Measurements from ENCODE around the gene DCC.

Gene DCC

GRCh38 chr18:53556450-53556849 lies 1216.5 kb downstream of the DCC start:
- Histone ChIP-seq H3K9me3 (ENCODE audit: severe bottlenecking) (no peaks in the 10 kb centered on the region), H3K36me3 (ENCODE audit: low read depth) (no peaks in the 10 kb centered on the region), H3K27me3 (ENCODE audit: insufficient read depth, poor library complexity, severe bottlenecking) (peaks cover 3% of the 10 kb centered on the region), H3K4me3 (ENCODE audit: severe bottlenecking) (no peak overlapping the region), H3K4me1 (ENCODE audit: insufficient read depth, poor library complexity, severe bottlenecking) (no peaks in the 10 kb centered on the region), H3K27ac (ENCODE audit: poor library complexity, severe bottlenecking) (no peak overlapping the region)
- ATAC-seq (ENCODE audit: low read depth): no peak
- no peak for TF ChIP-seq CTCF (IDR thresholded peaks at IDR 0.05; ENCODE audit: poor library complexity, severe bottlenecking)
- no peak for DNase-seq (ENCODE audit: low spot score)

- Histone ChIP-seq H3K9me3 (ENCODE audit: severe bottlenecking) (no peaks in the 10 kb centered on the region), H3K27ac (ENCODE audit: poor library complexity, severe bottlenecking) (no peak overlapping the region), H3K36me3 (ENCODE audit: low read depth) (no peaks in the 10 kb centered on the region), H3K27me3 (ENCODE audit: insufficient read depth, poor library complexity, severe bottlenecking) (peaks cover 3% of the 10 kb centered on the region), H3K4me3 (ENCODE audit: severe bottlenecking) (no peak overlapping the region), H3K4me1 (ENCODE audit: insufficient read depth, poor library complexity, severe bottlenecking) (no peaks in the 10 kb centered on the region)
- TF ChIP-seq CTCF (IDR thresholded peaks at IDR 0.05; ENCODE audit: poor library complexity, severe bottlenecking): no peak
- DNase-seq (ENCODE audit: low spot score): no peak
- ATAC-seq (ENCODE audit: low read depth): no peak
Measured at GRCh38 chr18:53560546-53560945, 1220.5 kb downstream of the DCC start.

GRCh38 chr18:53566626-53567025 lies 1226.6 kb downstream of the DCC start:
- ATAC-seq (ENCODE audit: low read depth) (no peak), DNase-seq (ENCODE audit: low spot score) (no peak)
- Histone ChIP-seq H3K27ac (ENCODE audit: poor library complexity, severe bottlenecking) (no peak overlapping the region), H3K4me3 (ENCODE audit: severe bottlenecking) (no peak overlapping the region), H3K4me1 (ENCODE audit: insufficient read depth, poor library complexity, severe bottlenecking) (no peaks in the 10 kb centered on the region), H3K36me3 (ENCODE audit: low read depth) (no peaks in the 10 kb centered on the region), H3K9me3 (ENCODE audit: severe bottlenecking) (no peaks in the 10 kb centered on the region), H3K27me3 (ENCODE audit: insufficient read depth, poor library complexity, severe bottlenecking) (no peaks in the 10 kb centered on the region)
- no peak for TF ChIP-seq CTCF (IDR thresholded peaks at IDR 0.05; ENCODE audit: poor library complexity, severe bottlenecking)

- Histone ChIP-seq H3K4me1 (ENCODE audit: insufficient read depth, poor library complexity, severe bottlenecking) (no peaks in the 10 kb centered on the region), H3K27me3 (ENCODE audit: insufficient read depth, poor library complexity, severe bottlenecking) (no peaks in the 10 kb centered on the region), H3K4me3 (ENCODE audit: severe bottlenecking) (no peak overlapping the region), H3K27ac (ENCODE audit: poor library complexity, severe bottlenecking) (no peak overlapping the region), H3K36me3 (ENCODE audit: low read depth) (no peaks in the 10 kb centered on the region), H3K9me3 (ENCODE audit: severe bottlenecking) (no peaks in the 10 kb centered on the region)
- DNase-seq (ENCODE audit: low spot score) (no peak), ATAC-seq (ENCODE audit: low read depth) (no peak)
- TF ChIP-seq CTCF (IDR thresholded peaks at IDR 0.05; ENCODE audit: poor library complexity, severe bottlenecking): peak; percentile 70
Measured at GRCh38 chr18:53567929-53568574, 1228.1 kb downstream of the DCC start.
